ENCODE results near the gene KCNK13.

Gene KCNK13

GRCh38 chr14:90111895-90112534 lies 50.2 kb downstream of the KCNK13 start:
- no peak for DNase-seq (ENCODE audit: low read depth, low spot score)
- no peak overlapping the region for H3K4me3 ChIP-seq (ENCODE audit: low read length)

GRCh38 chr14:90114554-90114953 lies 52.8 kb downstream of the KCNK13 start:
- H3K4me3 ChIP-seq (ENCODE audit: low read length) = no peak overlapping the region
- DNase-seq (ENCODE audit: low read depth, low spot score) = no peak

- DNase-seq (ENCODE audit: low read depth, low spot score) = no peak
- H3K4me3 ChIP-seq (ENCODE audit: low read length) = no peak overlapping the region
Observed at GRCh38 chr14:90115780-90116179, 54.0 kb downstream of the KCNK13 start.

GRCh38 chr14:90116444-90116843 lies 54.6 kb downstream of the KCNK13 start:
- DNase-seq (ENCODE audit: low read depth, low spot score) = no peak
- no peak overlapping the region for H3K4me3 ChIP-seq (ENCODE audit: low read length)

GRCh38 chr14:90118027-90118426 lies 56.2 kb downstream of the KCNK13 start:
- no peak overlapping the region for H3K4me3 ChIP-seq (ENCODE audit: low read length)
- DNase-seq (ENCODE audit: low read depth, low spot score) = no peak

- H3K4me3 ChIP-seq (ENCODE audit: low read length) = no peak overlapping the region
- no peak for DNase-seq (ENCODE audit: low read depth, low spot score)
Observed at GRCh38 chr14:90126260-90126659, 64.5 kb downstream of the KCNK13 start.

- H3K4me3 ChIP-seq (ENCODE audit: low read length) = no peak overlapping the region
- no peak for DNase-seq (ENCODE audit: low read depth, low spot score)
Observed at GRCh38 chr14:90132821-90133570, 71.2 kb downstream of the KCNK13 start.

GRCh38 chr14:90136904-90137303 lies 75.1 kb downstream of the KCNK13 start:
- DNase-seq (ENCODE audit: low read depth, low spot score) = no peak
- H3K4me3 ChIP-seq (ENCODE audit: low read length) = no peak overlapping the region

GRCh38 chr14:90137807-90138206 lies 76.0 kb downstream of the KCNK13 start:
- DNase-seq (ENCODE audit: low read depth, low spot score) = no peak
- H3K4me3 ChIP-seq (ENCODE audit: low read length) = no peak overlapping the region

GRCh38 chr14:90139199-90139598 lies 77.4 kb downstream of the KCNK13 start:
- no peak for DNase-seq (ENCODE audit: low read depth, low spot score)
- no peak overlapping the region for H3K4me3 ChIP-seq (ENCODE audit: low read length)

GRCh38 chr14:90140298-90140955 lies 78.6 kb downstream of the KCNK13 start:
- H3K4me3 ChIP-seq (ENCODE audit: low read length) = no peak overlapping the region

GRCh38 chr14:90140956-90141316 lies 79.1 kb downstream of the KCNK13 start:
- no peak for DNase-seq (ENCODE audit: low read depth, low spot score)

More at GRCh38 chr14:90140298-90140955, 78.6 kb downstream of the KCNK13 start:
- DNase-seq (ENCODE audit: low read depth, low spot score) = no peak

GRCh38 chr14:90153429-90153828 lies 91.6 kb downstream of the KCNK13 start:
- no peak for DNase-seq (ENCODE audit: low read depth, low spot score)
- no peak overlapping the region for H3K4me3 ChIP-seq (ENCODE audit: low read length)

More at GRCh38 chr14:90140956-90141316, 79.1 kb downstream of the KCNK13 start:
- no peak overlapping the region for H3K4me3 ChIP-seq (ENCODE audit: low read length)

GRCh38 chr14:90154110-90154509 lies 92.3 kb downstream of the KCNK13 start:
- no peak for DNase-seq (ENCODE audit: low read depth, low spot score)
- H3K4me3 ChIP-seq (ENCODE audit: low read length) = no peak overlapping the region

GRCh38 chr14:90159146-90159545 lies 97.4 kb downstream of the KCNK13 start:
- no peak overlapping the region for H3K4me3 ChIP-seq (ENCODE audit: low read length)
- no peak for DNase-seq (ENCODE audit: low read depth, low spot score)

GRCh38 chr14:90159688-90160087 lies 97.9 kb downstream of the KCNK13 start:
- DNase-seq (ENCODE audit: low read depth, low spot score) = no peak
- H3K4me3 ChIP-seq (ENCODE audit: low read length) = no peak overlapping the region

- DNase-seq (ENCODE audit: low read depth, low spot score) = no peak
Observed at GRCh38 chr14:90161129-90161528, 99.3 kb downstream of the KCNK13 start.

GRCh38 chr14:90168425-90169105 lies 106.8 kb downstream of the KCNK13 start:
- no peak for DNase-seq (ENCODE audit: low read depth, low spot score)
- H3K4me3 ChIP-seq (ENCODE audit: low read length) = no peak overlapping the region

More at GRCh38 chr14:90161129-90161528, 99.3 kb downstream of the KCNK13 start:
- H3K4me3 ChIP-seq (ENCODE audit: low read length) = no peak overlapping the region

GRCh38 chr14:90175631-90176030 lies 113.8 kb downstream of the KCNK13 start:
- H3K4me3 ChIP-seq (ENCODE audit: low read length) = no peak overlapping the region
- DNase-seq (ENCODE audit: low read depth, low spot score) = no peak

Measured in Jurkat, Clone E6-1 (cell line).